Fibroblast of lung (primary cell): ENCODE data around the gene DDX51. TPM values are rescaled to one million over a fixed set of nuclear protein-coding genes. Genes with fewer than 3 reads are reported as not detected.

Experiments
- DNase-seq, 2 donors: peaks; one replicate each; pipeline versions ENCODE4 v3.0.0 to v3.0.0-alpha.2; 2010; ENCODE audit warnings: low read depth in 2 of 2
- H2AFZ ChIP-seq: 2 replicates; pipeline ENCODE4 v1.5.1; 2012; ENCODE audit warnings: low read length, control low read depth, inconsistent platforms
- H3K27ac ChIP-seq: 2 replicates; pipeline ENCODE4 v1.5.1; 2011; ENCODE audit warnings: low read length, control low read depth; ENCODE audit not compliant: insufficient read depth
- H3K27me3 ChIP-seq: 2 replicates; pipeline ENCODE4 v1.5.1; 2011; ENCODE audit warnings: mild to moderate bottlenecking, low read length; ENCODE audit not compliant: control insufficient read depth, insufficient read depth
- H3K36me3 ChIP-seq: 2 replicates; pipeline ENCODE4 v1.5.1; 2011; ENCODE audit warnings: low read length; ENCODE audit not compliant: control insufficient read depth, insufficient read depth
- H3K4me1 ChIP-seq: 2 replicates; pipeline ENCODE4 v1.5.1; 2011; ENCODE audit warnings: low read length; ENCODE audit not compliant: control insufficient read depth, insufficient read depth; ENCODE audit errors: extremely low read depth
- H3K4me2 ChIP-seq: 2 replicates; pipeline ENCODE4 v1.5.1; 2011; ENCODE audit warnings: low read length, control low read depth; ENCODE audit not compliant: insufficient read depth; ENCODE audit errors: extremely low read depth
- H3K4me3 ChIP-seq, 4 experiments: fragments of 200-600 bp in 1 of 4; sonication (generic) in 1 of 4; replicated peaks in 1 of 4; 2 replicates each; pipeline ENCODE4 v1.5.1; 2011 to 2016; ENCODE audit warnings: low read length in 4 of 4, low read depth in 3 of 4, mild to moderate bottlenecking in 3 of 4, control low read depth in 2 of 4, inconsistent platforms in 1 of 4, mixed read lengths in 1 of 4; ENCODE audit not compliant: insufficient read depth in 1 of 4; ENCODE audit errors: control extremely low read depth in 1 of 4
- H3K79me2 ChIP-seq: 2 replicates; pipeline ENCODE4 v1.5.1; 2012; ENCODE audit warnings: mild to moderate bottlenecking, low read length, inconsistent platforms; ENCODE audit not compliant: control insufficient read depth, insufficient read depth
- H3K9ac ChIP-seq: 2 replicates; pipeline ENCODE4 v1.5.1; 2011; ENCODE audit warnings: mild to moderate bottlenecking, low read length, control low read depth; ENCODE audit not compliant: insufficient read depth
- H3K9me3 ChIP-seq: 2 replicates; pipeline ENCODE4 v1.5.1; 2012; ENCODE audit warnings: low read depth, low read length; ENCODE audit not compliant: control insufficient read depth, insufficient read depth
- H4K20me1 ChIP-seq: 2 replicates; pipeline ENCODE4 v1.5.1; 2011; ENCODE audit warnings: low read length; ENCODE audit not compliant: control insufficient read depth, insufficient read depth; ENCODE audit errors: extremely low read depth
- CTCF ChIP-seq, 2 donors: IDR thresholded peaks in 1 of 2; conservative IDR thresholded peaks in 1 of 2; 1 replicate in 1 of 2; 2 replicates in 1 of 2; pipeline ENCODE4 v1.5.1; 2011 to 2012; ENCODE audit warnings: low read length in 2 of 2, control low read depth in 1 of 2, inconsistent platforms in 1 of 2, low read depth in 1 of 2, mild to moderate bottlenecking in 1 of 2
- EZH2 ChIP-seq: IDR thresholded peaks from 2 replicates; pipeline ENCODE4 v1.5.1; 2012; ENCODE audit warnings: low read length, control low read depth, mild to moderate bottlenecking; ENCODE audit errors: missing control alignments
- polyA plus RNA-seq, 2 donors: library from polyadenylated mRNA; depleted of rRNA in 1 of 2; stranded (reverse) in 1 of 2; unstranded in 1 of 2; fragments of >200 nt; gene quantifications; 2 replicates each; pipeline ENCODE4 v1.2.1, GENCODE V29; 2011 to 2012; ENCODE audit warnings: missing spikeins in 1 of 2
- total RNA-seq: library from RNA; depleted of rRNA; stranded (reverse); fragments of >200 nt; gene quantifications from 2 replicates; pipeline ENCODE4 v1.2.1, GENCODE V29; 2014

The DDX51 gene
- total and polyA plus RNA-seq, 2 donors (not counting 1 experiment from before 2014, with no cell fraction given) = 3.7 to 7.4 TPM

GRCh38 chr12:132131229-132131628 is 12.9 kb downstream of the DDX51 start:
- Histone ChIP-seq H3K27ac (no peak overlapping the region), H3K9me3 (no peaks in the 10 kb centered on the region), H3K9ac (no peak overlapping the region), H3K4me1 (no peaks in the 10 kb centered on the region), H3K79me2 (no peaks in the 10 kb centered on the region), H3K4me2 (no peak overlapping the region), H3K4me3 (no peak overlapping the region), H4K20me1 (no peaks in the 10 kb centered on the region), H3K27me3 (no peaks in the 10 kb centered on the region), H2AFZ (no peak overlapping the region), H3K36me3 (peaks cover 5% of the 10 kb centered on the region)
- TF ChIP-seq EZH2 = no peak
- no peak for TF ChIP-seq CTCF (conservative IDR thresholded peaks at IDR 0.05 in 1 of 2, IDR thresholded peaks at IDR 0.05 in 1 of 2; ENCODE audit: low read depth in 1 of 2, low read length in 2 of 2)
- no peak for DNase-seq

GRCh38 chr12:132130690-132131089 is 13.4 kb downstream of the DDX51 start:
- no peak for DNase-seq

GRCh38 chr12:132129007-132129406 is 15.1 kb downstream of the DDX51 start:
- H3K9me3 ChIP-seq = no peaks in the 10 kb centered on the region
- no peaks in the 10 kb centered on the region for H3K27me3 ChIP-seq
- H3K4me3 ChIP-seq = no peak overlapping the region
- peaks cover 16% of the 10 kb centered on the region for H3K36me3 ChIP-seq
- no peaks in the 10 kb centered on the region for H4K20me1 ChIP-seq
- no peaks in the 10 kb centered on the region for H3K79me2 ChIP-seq
- H2AFZ ChIP-seq = no peak overlapping the region
- H3K4me1 ChIP-seq = no peaks in the 10 kb centered on the region
- no peak overlapping the region for H3K27ac ChIP-seq
- DNase-seq = no peak
- no peak overlapping the region for H3K9ac ChIP-seq
- no peak overlapping the region for H3K4me2 ChIP-seq
- TF ChIP-seq CTCF (conservative IDR thresholded peaks at IDR 0.05 in 1 of 2, IDR thresholded peaks at IDR 0.05 in 1 of 2; ENCODE audit: low read depth in 1 of 2, low read length in 2 of 2) (no peak), EZH2 (no peak)

More at GRCh38 chr12:132130690-132131089, 13.4 kb downstream of the DDX51 start:
- no peaks in the 10 kb centered on the region for H3K79me2 ChIP-seq
- no peak overlapping the region for H3K4me3 ChIP-seq
- no peak overlapping the region for H3K4me2 ChIP-seq
- no peaks in the 10 kb centered on the region for H4K20me1 ChIP-seq
- H3K27ac ChIP-seq = no peak overlapping the region
- H3K36me3 ChIP-seq = peaks cover 6% of the 10 kb centered on the region
- H2AFZ ChIP-seq = no peak overlapping the region
- no peaks in the 10 kb centered on the region for H3K27me3 ChIP-seq
- H3K9ac ChIP-seq = no peak overlapping the region
- H3K4me1 ChIP-seq = no peaks in the 10 kb centered on the region
- TF ChIP-seq CTCF (conservative IDR thresholded peaks at IDR 0.05 in 1 of 2, IDR thresholded peaks at IDR 0.05 in 1 of 2; ENCODE audit: low read depth in 1 of 2, low read length in 2 of 2) (no peak), EZH2 (no peak)
- H3K9me3 ChIP-seq = no peaks in the 10 kb centered on the region
